ENCODE data around the gene ADIG. TPM values are rescaled to one million over a fixed set of nuclear protein-coding genes. Genes with fewer than 3 reads are reported as not detected.
"Not testable (repeated sequence)": the region's sequence is repeated elsewhere in the genome, so short reads cannot be mapped to it uniquely, and the experiment has no call there.

Gene ADIG
- total RNA-seq, 5 donors from 2014 or later (not counting 1 experiment from before 2014, with no cell fraction given), result not detected

DNA sequence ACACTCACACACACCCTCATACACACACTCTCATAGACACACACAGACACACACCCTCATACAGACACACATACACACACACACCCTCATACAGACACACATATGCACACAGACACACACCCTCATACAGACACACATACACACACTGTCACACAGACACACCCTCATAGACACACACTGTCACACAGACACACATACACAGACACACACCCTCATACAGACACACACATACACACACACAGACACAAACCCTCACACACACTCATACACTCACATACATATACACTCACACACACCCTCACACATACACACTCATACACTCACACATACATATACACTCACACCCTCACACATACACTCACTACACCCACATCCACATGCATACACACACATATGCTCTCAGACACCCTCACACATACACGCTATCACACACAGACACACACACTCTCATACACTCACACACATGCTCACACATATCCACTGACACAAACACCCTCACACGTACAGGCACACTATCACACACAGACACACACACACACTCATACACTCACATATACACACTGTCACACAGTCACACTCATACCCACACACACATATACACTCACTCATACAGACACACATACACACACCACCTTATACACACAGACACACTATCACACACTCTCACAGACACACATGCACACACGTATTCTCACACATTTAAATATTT is 9.1 kb downstream of the ADIG start:
- WGBS (ENCODE audit: insufficient coverage), result 89% methylated on average over 2 of the region's 3 CpGs

DNA sequence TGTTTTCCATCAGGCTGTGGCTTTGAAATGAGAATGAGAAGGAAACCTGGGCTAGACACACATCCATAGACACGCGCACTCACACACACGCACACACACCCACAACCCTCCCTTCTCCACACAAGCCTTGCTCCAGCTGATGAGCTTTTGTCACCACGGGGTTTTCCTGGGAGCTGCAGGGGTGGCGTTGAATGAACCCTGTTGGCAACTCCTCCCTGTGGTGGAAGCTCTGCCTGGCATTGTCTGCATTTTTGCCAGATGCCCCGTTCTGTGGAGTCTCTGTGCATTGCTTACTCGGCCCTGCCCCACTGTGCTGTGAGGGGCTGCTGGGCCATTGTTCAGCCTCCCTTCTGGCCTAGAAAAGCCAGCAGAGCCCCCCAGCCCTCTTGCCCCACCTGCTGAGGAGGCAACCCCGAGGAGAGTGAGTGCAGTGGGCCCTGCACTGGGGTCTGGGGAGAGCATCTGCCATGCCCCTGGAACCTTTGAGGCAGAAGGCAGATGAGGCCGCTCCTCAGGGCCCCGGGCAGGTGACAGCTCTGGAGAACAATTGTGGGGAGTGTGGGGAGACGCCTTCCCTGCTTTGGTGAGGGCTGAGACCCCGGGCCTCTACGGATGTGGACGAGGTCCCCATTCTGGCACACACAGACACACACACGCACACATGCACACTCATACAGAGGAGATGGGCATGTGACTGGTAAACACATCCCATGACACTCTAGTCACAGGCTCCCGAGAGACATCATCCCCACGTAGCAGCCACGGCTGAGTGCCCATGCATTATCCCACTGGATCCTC is 9.9 kb downstream of the ADIG start:
- 69% methylated on average over 8 of the region's 18 CpGs for WGBS (ENCODE audit: insufficient coverage)
- no peak overlapping the region for H3K27ac Mint-ChIP-seq
- no peaks in the 10 kb centered on the region for H3K4me1 Mint-ChIP-seq
- CTCF ChIA-PET, result no interaction called here
- Histone ChIP-seq H3K27me3 (replicated peaks in 1 of 2; ENCODE audit: control insufficient read depth in 2 of 2, extremely low read depth in 1 of 2, insufficient read depth in 2 of 2, low read length in 1 of 2) (peaks cover 0 to 20% of the 10 kb centered on the region in 2 experiments), H3K27ac (ENCODE audit: low read length) (no peak overlapping the region), H3K36me3 (ENCODE audit: control insufficient read depth in 2 of 2, extremely low read depth in 1 of 2, insufficient read depth in 1 of 2, low read length in 1 of 2) (no peaks in the 10 kb centered on the region), H3K4me1 (ENCODE audit: control insufficient read depth in 1 of 2, extremely low read depth in 1 of 2, insufficient read depth in 2 of 2, low read length in 2 of 2) (no peaks in the 10 kb centered on the region), H3K4me3 (ENCODE audit: control insufficient read depth in 1 of 2, extremely low read depth in 1 of 2, low read length in 1 of 2) (no peak overlapping the region), H3K9me3 (no peaks in the 10 kb centered on the region)
- no peaks in the 10 kb centered on the region for H3K36me3 Mint-ChIP-seq
- H3K27me3 Mint-ChIP-seq, result peaks cover 4 to 8% of the 10 kb centered on the region in 2 donors
- H3K4me3 Mint-ChIP-seq, result no peak overlapping the region
- ATAC-seq (replicated peaks in 1 of 4), result no peak
- DNase-seq, result no peak
- POLR2A ChIA-PET, result no interaction called here
- H3K9me3 Mint-ChIP-seq, result no peaks in the 10 kb centered on the region

More for the DNA sequence above, 9.1 kb downstream of the ADIG start:
- no peaks in the 10 kb centered on the region for H3K9me3 Mint-ChIP-seq
- H3K27ac Mint-ChIP-seq, result no peak overlapping the region
- POLR2A ChIA-PET, result no interaction called here
- ATAC-seq (replicated peaks in 1 of 4) (no peak), DNase-seq (no peak)
- Histone ChIP-seq H3K9me3 (no peaks in the 10 kb centered on the region), H3K36me3 (ENCODE audit: control insufficient read depth in 2 of 2, extremely low read depth in 1 of 2, insufficient read depth in 1 of 2, low read length in 1 of 2) (no peaks in the 10 kb centered on the region), H3K27me3 (replicated peaks in 1 of 2; ENCODE audit: control insufficient read depth in 2 of 2, extremely low read depth in 1 of 2, insufficient read depth in 2 of 2, low read length in 1 of 2) (peaks cover 0 to 24% of the 10 kb centered on the region in 2 experiments), H3K4me1 (ENCODE audit: control insufficient read depth in 1 of 2, extremely low read depth in 1 of 2, insufficient read depth in 2 of 2, low read length in 2 of 2) (no peaks in the 10 kb centered on the region), H3K27ac (ENCODE audit: low read length) (no peak overlapping the region), H3K4me3 (ENCODE audit: control insufficient read depth in 1 of 2, extremely low read depth in 1 of 2, low read length in 1 of 2) (no peak overlapping the region)
- H3K4me3 Mint-ChIP-seq, result no peak overlapping the region
- no peaks in the 10 kb centered on the region for H3K4me1 Mint-ChIP-seq
- CTCF ChIA-PET, result no interaction called here
- H3K27me3 Mint-ChIP-seq, result peaks cover 4 to 8% of the 10 kb centered on the region in 2 donors
- no peaks in the 10 kb centered on the region for H3K36me3 Mint-ChIP-seq

DNA sequence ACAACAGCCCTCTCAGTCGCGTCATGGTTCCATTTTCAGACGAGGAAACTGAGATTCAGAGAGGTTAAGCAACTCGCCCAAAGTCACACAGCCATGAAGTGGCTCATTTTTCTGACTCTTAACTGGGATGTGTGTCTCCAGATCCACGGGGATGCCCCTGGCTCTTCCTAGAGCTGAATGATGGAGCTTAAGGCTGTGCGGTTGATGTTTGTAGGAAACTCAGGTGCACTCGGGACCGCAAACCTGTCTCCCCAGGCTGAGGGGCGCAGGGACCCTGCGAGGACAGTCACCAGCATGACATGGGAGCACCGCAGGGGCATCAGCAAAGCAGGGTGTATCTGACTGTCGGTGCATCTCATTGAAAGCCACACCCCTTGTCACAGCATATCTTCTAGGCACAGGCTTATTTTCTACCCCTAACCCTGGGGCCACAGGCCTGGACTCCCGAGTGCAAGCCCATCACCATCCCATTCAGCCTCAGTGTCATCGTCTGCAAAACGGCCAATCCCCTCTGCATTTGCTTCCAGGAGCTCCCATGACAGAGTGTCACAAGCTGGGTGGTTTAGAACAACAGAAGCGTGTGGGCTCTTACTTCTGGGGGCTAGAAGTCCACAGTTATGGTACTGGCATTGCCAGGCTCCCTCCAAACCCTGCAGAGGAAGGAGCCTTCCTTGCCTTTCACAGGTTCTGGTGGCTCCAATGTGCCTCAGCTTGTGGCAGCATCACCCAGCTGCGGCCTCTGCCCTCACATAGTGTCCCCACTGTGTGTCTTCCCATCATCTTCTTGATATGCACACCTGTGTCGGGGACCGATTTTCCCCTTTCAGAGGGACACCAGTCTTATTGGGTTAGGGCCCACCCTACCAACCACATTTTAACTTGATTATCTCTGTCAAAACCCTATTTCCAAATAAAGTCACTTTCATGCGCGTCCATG is 10.7 kb downstream of the ADIG start:
- no peak for ATAC-seq (replicated peaks in 1 of 4)

DNA sequence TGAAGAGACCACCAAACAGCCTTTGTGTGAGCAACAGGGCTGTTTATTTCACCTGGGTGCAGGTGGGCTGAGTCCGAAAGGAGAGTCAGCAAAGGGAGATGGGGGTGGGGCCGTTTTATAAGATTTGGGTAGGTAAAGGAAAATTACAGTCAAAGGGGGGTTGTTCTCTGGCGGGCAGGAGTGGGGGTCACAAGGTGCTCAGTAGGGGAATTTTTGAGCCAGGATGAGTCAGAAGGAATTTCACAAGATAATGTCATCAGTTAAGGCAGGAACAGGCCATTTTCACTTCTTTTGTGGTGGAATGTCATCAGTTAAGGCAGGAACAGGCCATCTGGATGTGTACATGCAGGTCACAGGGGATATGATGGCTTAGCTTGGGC is 11.4 kb downstream of the ADIG start:
- H3K9me3 ChIP-seq; CTCF ChIA-PET; H3K4me3 ChIP-seq (ENCODE audit: control insufficient read depth in 1 of 2, extremely low read depth in 1 of 2, low read length in 1 of 2); H3K9me3 Mint-ChIP-seq; POLR2A ChIA-PET; H3K4me1 Mint-ChIP-seq; H3K36me3 ChIP-seq (ENCODE audit: control insufficient read depth in 2 of 2, extremely low read depth in 1 of 2, insufficient read depth in 1 of 2, low read length in 1 of 2); DNase-seq; H3K36me3 Mint-ChIP-seq; H3K4me1 ChIP-seq (ENCODE audit: control insufficient read depth in 1 of 2, extremely low read depth in 1 of 2, insufficient read depth in 2 of 2, low read length in 2 of 2); ATAC-seq (replicated peaks in 1 of 4); H3K27ac Mint-ChIP-seq; H3K27ac ChIP-seq (ENCODE audit: low read length); H3K4me3 Mint-ChIP-seq: not testable (repeated sequence)
- no CpG with 5 or more reads among the region's 3 CpGs for WGBS (ENCODE audit: insufficient coverage)
- peaks cover 2 to 11% of the 10 kb centered on the region in 2 donors for H3K27me3 Mint-ChIP-seq
- peaks cover 0 to 19% of the 10 kb centered on the region in 2 experiments for H3K27me3 ChIP-seq (replicated peaks in 1 of 2; ENCODE audit: control insufficient read depth in 2 of 2, extremely low read depth in 1 of 2, insufficient read depth in 2 of 2, low read length in 1 of 2)

More for the DNA sequence above, 10.7 kb downstream of the ADIG start:
- Mint-ChIP-seq H3K9me3 (no peaks in the 10 kb centered on the region), H3K4me1 (no peaks in the 10 kb centered on the region), H3K27ac (no peak overlapping the region), H3K27me3 (peaks cover 4 to 9% of the 10 kb centered on the region in 2 donors), H3K4me3 (no peak overlapping the region), H3K36me3 (no peaks in the 10 kb centered on the region)
- no peak overlapping the region for H3K4me3 ChIP-seq (ENCODE audit: control insufficient read depth in 1 of 2, extremely low read depth in 1 of 2, low read length in 1 of 2)
- DNase-seq, result no peak
- no peaks in the 10 kb centered on the region for H3K36me3 ChIP-seq (ENCODE audit: control insufficient read depth in 2 of 2, extremely low read depth in 1 of 2, insufficient read depth in 1 of 2, low read length in 1 of 2)
- POLR2A ChIA-PET, result no interaction called here
- peaks cover 0 to 19% of the 10 kb centered on the region in 2 experiments for H3K27me3 ChIP-seq (replicated peaks in 1 of 2; ENCODE audit: control insufficient read depth in 2 of 2, extremely low read depth in 1 of 2, insufficient read depth in 2 of 2, low read length in 1 of 2)
- CTCF ChIA-PET, result no interaction called here
- no peaks in the 10 kb centered on the region for H3K4me1 ChIP-seq (ENCODE audit: control insufficient read depth in 1 of 2, extremely low read depth in 1 of 2, insufficient read depth in 2 of 2, low read length in 2 of 2)
- no peaks in the 10 kb centered on the region for H3K9me3 ChIP-seq
- no peak overlapping the region for H3K27ac ChIP-seq (ENCODE audit: low read length)
- 79% methylated on average over 17 of the region's 21 CpGs for WGBS (ENCODE audit: insufficient coverage)

- H3K27me3 Mint-ChIP-seq, result peaks cover 11 to 22% of the 10 kb centered on the region in 2 donors
- H3K4me3 Mint-ChIP-seq; POLR2A ChIA-PET; CTCF ChIA-PET; DNase-seq; H3K9me3 Mint-ChIP-seq; H3K27ac Mint-ChIP-seq; H3K36me3 ChIP-seq (ENCODE audit: control insufficient read depth in 2 of 2, extremely low read depth in 1 of 2, insufficient read depth in 1 of 2, low read length in 1 of 2); H3K36me3 Mint-ChIP-seq; H3K4me1 Mint-ChIP-seq; H3K4me1 ChIP-seq (ENCODE audit: control insufficient read depth in 1 of 2, extremely low read depth in 1 of 2, insufficient read depth in 2 of 2, low read length in 2 of 2); ATAC-seq (replicated peaks in 1 of 4); H3K9me3 ChIP-seq; H3K27ac ChIP-seq (ENCODE audit: low read length); H3K4me3 ChIP-seq (ENCODE audit: control insufficient read depth in 1 of 2, extremely low read depth in 1 of 2, low read length in 1 of 2): not testable (repeated sequence)
- 89% methylated on average over 12 of the region's 12 CpGs for WGBS (ENCODE audit: insufficient coverage)
- H3K27me3 ChIP-seq (replicated peaks in 1 of 2; ENCODE audit: control insufficient read depth in 2 of 2, extremely low read depth in 1 of 2, insufficient read depth in 2 of 2, low read length in 1 of 2), result peaks cover 0 to 19% of the 10 kb centered on the region in 2 experiments
These were observed 13.3 kb downstream of the ADIG start for GRCh38 chr20:38594281-38594680.

DNA sequence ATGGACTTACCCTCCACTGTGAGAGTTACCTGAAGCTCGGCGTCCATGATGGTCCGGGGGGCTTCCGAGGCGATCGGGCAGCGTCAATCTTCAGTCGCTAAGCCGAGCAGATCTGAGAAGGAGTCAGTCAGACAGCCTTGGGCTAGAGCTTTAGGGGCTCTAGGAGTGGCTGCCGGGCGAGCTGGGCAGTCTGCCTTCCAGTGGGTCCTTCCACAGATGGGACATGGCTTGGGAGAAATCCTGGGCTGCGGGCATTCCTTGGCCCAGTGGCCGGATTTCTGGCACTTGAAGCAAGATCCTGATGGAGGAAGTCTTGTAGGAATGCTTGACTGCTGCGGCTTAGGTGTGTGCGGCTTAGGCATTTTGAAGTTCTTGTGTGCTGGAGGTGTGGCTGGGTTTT is 14.9 kb downstream of the ADIG start:
- H3K4me3 Mint-ChIP-seq; POLR2A ChIA-PET; H3K27ac Mint-ChIP-seq; H3K4me1 Mint-ChIP-seq; H3K27ac ChIP-seq (ENCODE audit: low read length); H3K4me1 ChIP-seq (ENCODE audit: control insufficient read depth in 1 of 2, extremely low read depth in 1 of 2, insufficient read depth in 2 of 2, low read length in 2 of 2); ATAC-seq (replicated peaks in 1 of 4); H3K9me3 ChIP-seq; H3K9me3 Mint-ChIP-seq; DNase-seq; H3K36me3 ChIP-seq (ENCODE audit: control insufficient read depth in 2 of 2, extremely low read depth in 1 of 2, insufficient read depth in 1 of 2, low read length in 1 of 2); CTCF ChIA-PET; H3K4me3 ChIP-seq (ENCODE audit: control insufficient read depth in 1 of 2, extremely low read depth in 1 of 2, low read length in 1 of 2); H3K36me3 Mint-ChIP-seq: not testable (repeated sequence)
- H3K27me3 ChIP-seq (replicated peaks in 1 of 2; ENCODE audit: control insufficient read depth in 2 of 2, extremely low read depth in 1 of 2, insufficient read depth in 2 of 2, low read length in 1 of 2), result peaks cover 2 to 26% of the 10 kb centered on the region in 2 experiments
- 97% methylated on average over 6 of the region's 15 CpGs for WGBS (ENCODE audit: insufficient coverage)
- peaks cover 19 to 32% of the 10 kb centered on the region in 2 donors for H3K27me3 Mint-ChIP-seq
